Neural progenitor cell (in vitro differentiated cells): ENCODE data around the gene LCE5A.

Experiments
- EZH2phosphoT487 ChIP-seq: fragments of 200-600 bp; sonication (generic); IDR thresholded peaks from 2 replicates; pipeline ENCODE4 v1.6.1; 2017; ENCODE audit warnings: antibody characterized with exemption
- TF ChIP-seq, protein P1 (sequence below): fragments of 200-600 bp; sonication (generic); IDR thresholded peaks from 2 replicates; pipeline ENCODE4 v1.5.1; 2017; ENCODE audit warnings: antibody characterized with exemption, mild to moderate bottlenecking

DNA sequence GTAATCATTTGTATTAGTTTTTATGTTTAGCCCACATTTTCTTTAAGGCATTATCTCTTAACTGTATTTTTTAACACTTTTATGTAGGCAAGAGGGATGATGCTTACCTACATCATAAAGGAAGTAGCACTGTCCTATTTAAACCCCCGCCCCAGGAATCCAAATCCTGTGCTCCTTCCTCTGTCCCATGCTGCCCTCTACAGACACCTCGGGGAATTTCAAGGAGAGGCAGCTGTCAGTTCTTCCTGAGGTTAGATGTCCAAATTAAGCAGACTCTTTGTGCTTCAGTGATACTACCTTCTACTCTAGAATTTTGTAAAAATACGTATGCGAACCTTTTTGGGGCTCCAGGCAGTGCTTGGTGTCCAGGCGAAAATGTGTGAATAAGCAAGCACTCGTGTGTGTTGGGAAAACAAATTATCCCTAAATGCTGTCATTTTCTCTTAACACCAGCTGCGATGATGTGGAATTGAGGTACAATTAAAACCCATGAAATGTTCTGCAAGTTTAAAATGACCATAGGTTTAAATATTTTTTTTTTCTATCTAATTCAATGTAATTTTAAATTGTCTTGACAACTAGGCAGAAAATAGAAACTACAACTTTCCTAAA is 22.8 kb downstream of the LCE5A start:
- TF ChIP-seq, protein P1, sequence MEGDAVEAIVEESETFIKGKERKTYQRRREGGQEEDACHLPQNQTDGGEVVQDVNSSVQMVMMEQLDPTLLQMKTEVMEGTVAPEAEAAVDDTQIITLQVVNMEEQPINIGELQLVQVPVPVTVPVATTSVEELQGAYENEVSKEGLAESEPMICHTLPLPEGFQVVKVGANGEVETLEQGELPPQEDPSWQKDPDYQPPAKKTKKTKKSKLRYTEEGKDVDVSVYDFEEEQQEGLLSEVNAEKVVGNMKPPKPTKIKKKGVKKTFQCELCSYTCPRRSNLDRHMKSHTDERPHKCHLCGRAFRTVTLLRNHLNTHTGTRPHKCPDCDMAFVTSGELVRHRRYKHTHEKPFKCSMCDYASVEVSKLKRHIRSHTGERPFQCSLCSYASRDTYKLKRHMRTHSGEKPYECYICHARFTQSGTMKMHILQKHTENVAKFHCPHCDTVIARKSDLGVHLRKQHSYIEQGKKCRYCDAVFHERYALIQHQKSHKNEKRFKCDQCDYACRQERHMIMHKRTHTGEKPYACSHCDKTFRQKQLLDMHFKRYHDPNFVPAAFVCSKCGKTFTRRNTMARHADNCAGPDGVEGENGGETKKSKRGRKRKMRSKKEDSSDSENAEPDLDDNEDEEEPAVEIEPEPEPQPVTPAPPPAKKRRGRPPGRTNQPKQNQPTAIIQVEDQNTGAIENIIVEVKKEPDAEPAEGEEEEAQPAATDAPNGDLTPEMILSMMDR: peak; percentile 14
- no peak for TF ChIP-seq EZH2phosphoT487
